VCaP (cell line): ENCODE data around the gene MTA3.
"Not testable (repeated sequence)": the region's sequence is repeated elsewhere in the genome, so short reads cannot be mapped to it uniquely, and the experiment has no call there.

Source experiments
- H3K27ac ChIP-seq: fragments of 450-650 bp; 2 replicates; pipeline ENCODE4 v1.5.1; 2017
- TF ChIP-seq, protein P1 (sequence below): fragments of 450-650 bp; conservative IDR thresholded peaks from 2 replicates; pipeline ENCODE4 v1.5.1; 2017; ENCODE audit warnings: mild to moderate bottlenecking, moderate library complexity

MTA3 gene

DNA sequence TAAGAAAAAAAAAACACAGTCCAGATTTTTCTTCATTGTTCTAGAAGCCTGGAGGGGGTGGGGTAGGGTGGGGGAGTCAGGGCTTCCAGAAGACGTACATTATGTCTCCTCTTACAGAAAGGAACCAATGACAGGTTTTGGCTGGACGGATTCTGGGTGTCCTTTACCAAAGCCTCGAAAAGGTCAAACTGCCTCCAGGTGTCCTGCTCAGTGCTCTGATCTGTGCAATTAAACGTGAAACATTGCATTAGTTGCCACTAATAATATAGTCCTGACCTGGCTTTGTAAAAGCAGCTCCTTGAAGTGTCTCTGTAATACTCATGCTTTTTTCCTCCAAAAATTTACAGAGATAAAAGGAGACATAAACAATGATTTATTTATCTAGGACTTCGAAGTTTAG, 11.1 kb upstream of the MTA3 start:
- H3K27ac ChIP-seq, result no peak overlapping the region
- TF ChIP-seq, protein P1, sequence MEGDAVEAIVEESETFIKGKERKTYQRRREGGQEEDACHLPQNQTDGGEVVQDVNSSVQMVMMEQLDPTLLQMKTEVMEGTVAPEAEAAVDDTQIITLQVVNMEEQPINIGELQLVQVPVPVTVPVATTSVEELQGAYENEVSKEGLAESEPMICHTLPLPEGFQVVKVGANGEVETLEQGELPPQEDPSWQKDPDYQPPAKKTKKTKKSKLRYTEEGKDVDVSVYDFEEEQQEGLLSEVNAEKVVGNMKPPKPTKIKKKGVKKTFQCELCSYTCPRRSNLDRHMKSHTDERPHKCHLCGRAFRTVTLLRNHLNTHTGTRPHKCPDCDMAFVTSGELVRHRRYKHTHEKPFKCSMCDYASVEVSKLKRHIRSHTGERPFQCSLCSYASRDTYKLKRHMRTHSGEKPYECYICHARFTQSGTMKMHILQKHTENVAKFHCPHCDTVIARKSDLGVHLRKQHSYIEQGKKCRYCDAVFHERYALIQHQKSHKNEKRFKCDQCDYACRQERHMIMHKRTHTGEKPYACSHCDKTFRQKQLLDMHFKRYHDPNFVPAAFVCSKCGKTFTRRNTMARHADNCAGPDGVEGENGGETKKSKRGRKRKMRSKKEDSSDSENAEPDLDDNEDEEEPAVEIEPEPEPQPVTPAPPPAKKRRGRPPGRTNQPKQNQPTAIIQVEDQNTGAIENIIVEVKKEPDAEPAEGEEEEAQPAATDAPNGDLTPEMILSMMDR, result no peak

DNA sequence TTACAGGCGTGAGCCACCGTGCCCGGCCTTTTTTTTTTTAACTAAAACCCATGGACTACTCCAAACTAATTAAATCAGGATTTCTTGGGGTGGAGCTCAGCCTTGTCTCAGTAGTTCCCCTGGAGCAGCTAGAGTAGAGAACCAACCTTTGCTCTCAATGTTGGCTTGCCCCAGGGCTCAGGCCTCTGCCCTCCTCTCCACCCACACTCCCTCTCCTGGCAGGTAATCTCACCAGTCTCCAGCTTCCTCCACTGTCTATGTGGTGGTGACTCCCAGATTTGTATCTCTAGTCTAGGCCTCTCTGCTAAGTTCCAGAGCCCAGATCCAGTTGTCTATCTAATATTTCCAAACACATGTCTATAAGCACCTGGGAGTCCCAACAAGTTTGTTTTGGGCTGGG, 9.6 kb upstream of the MTA3 start:
- no peak overlapping the region for H3K27ac ChIP-seq
- TF ChIP-seq, protein P1, result no peak

DNA sequence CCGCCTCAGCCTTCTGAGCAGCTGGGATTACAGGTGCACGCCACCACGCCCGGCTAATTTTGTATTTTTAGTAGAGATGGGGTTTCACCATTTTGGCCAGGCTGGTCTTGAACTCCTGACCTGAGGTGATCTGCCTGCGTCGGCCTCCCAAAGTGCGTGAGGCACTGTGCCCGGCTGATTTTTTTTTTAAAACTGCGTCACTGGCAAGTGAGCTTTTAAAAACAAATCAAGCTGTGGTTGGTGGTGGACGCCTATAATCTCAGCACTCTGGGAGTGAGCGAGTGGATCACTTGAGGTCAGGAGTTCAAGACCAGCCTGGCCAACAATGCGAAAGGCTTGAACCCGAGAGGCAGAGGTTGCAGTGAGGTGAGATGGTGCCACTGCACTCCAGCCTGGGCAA, 8.3 kb upstream of the MTA3 start:
- not testable (repeated sequence) for H3K27ac ChIP-seq

DNA sequence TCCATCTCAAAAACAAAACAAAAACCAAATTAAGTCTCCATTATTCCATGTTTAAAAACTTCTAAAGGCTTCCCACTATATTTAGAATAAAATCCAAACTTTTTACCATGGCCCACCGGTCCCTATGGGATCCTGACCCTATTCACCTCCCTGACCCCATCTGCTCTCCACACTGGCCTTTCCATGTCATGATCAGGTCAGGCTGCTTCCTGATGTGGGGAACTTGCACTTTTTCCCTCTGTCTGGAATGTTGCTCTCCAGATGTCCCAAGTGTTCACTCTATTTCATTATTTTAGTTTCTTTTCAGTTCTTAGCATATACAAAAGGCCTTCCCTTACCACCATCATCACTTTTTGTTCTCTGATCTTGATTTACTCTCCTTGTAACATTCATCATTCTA, 7.5 kb upstream of the MTA3 start:
- TF ChIP-seq, protein P1, result no peak
- no peak overlapping the region for H3K27ac ChIP-seq

DNA sequence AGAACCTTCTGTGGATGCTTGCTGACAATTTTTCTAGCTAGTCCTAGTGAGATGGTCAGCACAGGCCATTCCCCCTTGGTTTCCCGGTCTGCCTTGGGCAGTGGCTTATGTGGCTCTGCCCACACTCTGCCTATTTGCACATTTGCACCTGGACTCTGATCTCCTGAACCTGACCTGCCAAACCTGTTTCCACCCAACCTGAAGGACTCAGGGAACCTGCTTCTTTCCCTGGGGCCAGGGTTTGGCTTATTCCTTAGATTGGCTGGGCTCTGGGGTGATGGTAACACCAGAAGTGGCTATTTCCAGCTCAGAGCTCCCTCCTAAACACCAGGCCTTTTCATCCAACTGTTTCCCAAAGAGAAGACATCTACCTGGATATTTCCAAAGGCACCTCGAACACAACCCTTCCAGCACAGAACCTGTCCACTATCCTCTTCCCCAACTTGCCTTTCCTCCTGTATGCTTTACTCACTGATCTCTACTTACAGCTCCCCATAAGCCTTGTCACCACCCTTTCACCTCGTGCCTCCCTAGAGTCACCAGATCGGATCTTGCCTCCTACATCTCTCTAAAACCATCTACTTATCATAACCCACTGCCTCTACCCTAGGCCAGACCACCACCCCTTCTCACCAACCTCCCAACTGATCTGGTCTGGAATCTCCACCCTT, 5.8 kb upstream of the MTA3 start:
- peak overlapping the region; percentile 59 for H3K27ac ChIP-seq

DNA sequence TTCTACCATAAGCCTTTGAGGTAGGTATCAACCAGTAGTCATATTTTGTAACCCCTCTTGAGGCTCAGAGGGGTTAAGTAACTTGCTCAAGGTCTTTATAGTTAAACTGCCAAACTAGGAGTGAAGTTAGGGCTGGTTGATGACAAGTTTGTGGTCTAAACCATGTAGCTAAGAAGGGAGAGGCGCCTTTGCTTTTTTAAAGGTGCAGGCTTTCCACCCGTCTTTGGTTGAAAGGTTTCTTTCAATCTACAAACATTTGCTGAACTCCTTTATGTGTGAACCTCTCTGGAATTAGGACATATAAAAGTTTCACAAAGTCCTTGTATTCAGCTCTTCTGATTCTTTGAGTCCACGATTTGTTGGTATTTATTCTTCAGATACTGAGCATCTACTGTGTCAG, 2.4 kb upstream of the MTA3 start:
- TF ChIP-seq, protein P1, result no peak
- H3K27ac ChIP-seq, result no peak overlapping the region

More for the DNA sequence above, 5.8 kb upstream of the MTA3 start:
- TF ChIP-seq, protein P1, result no peak

DNA sequence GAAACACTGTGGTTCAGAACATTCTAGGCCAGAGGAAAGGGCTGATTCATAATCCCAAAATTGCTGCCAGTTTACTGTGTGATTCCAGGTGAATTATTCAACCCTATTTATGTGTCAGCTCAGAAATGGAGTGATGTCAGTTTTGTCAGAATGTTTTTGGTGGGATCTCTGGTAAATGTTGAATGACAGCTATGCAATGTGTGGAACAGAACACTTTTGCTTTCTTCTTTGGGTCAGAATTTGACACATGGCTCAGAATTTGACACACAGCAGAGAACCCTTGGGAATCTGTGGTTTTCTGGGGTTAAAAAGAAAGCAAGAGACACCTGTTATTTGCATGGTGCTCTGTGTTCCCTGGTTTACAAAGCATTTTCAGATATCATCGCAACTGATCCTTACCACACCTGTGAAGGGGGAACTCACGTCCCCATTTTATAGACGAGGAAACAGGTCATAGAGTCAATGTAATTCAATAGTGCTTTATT, 1.6 kb upstream of the MTA3 start:
- H3K27ac ChIP-seq, result peak overlapping the region; percentile 22
- TF ChIP-seq, protein P1, result no peak

DNA sequence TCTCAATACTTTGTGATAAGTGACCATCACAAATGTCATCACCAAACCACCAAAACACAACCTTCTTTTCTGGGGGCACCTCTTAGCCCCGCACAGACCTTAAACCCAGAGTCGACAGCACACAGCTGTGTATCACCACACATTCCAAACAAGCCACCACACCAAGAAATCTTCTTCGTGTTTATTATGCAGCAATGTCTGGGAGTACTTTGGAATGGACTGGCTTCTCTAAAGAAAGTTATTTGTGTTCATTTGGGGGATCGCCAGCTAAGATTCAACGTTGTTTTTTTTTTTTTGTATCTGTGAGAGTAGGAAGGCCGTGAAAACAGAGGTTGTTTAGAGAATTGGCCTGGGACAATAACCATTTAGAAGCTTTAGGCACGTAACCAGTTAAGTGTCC, 1.1 kb upstream of the MTA3 start:
- peak overlapping the region; percentile 86 for H3K27ac ChIP-seq

More for the DNA sequence above, 1.1 kb upstream of the MTA3 start:
- TF ChIP-seq, protein P1, result no peak
